Loucy (cell line): Measurements from ENCODE around the gene GPI.

Source experiments
- H2AFZ ChIP-seq: fragments of 200-600 bp; sonication (generic); 2 replicates; pipeline ENCODE4 v1.6.0; 2016; ENCODE audit warnings: antibody characterized with exemption, mild to moderate bottlenecking, low read length, moderate library complexity
- H3F3A ChIP-seq: fragments of 200-600 bp; 2 replicates; pipeline ENCODE4 v1.6.0; 2016; ENCODE audit warnings: antibody characterized with exemption, low read depth, mild to moderate bottlenecking
- H3K27me3 ChIP-seq: fragments of 200-600 bp; sonication (generic); 2 replicates; pipeline ENCODE4 v1.6.1; 2014; ENCODE audit warnings: low read length, mild to moderate bottlenecking; ENCODE audit not compliant: insufficient read depth, poor library complexity, severe bottlenecking
- H3K36me3 ChIP-seq: fragments of 200-600 bp; sonication (generic); 2 replicates; pipeline ENCODE4 v1.6.1; 2016; ENCODE audit warnings: low read length; ENCODE audit not compliant: insufficient read depth
- H3K4me1 ChIP-seq: fragments of 200-600 bp; sonication (generic); 2 replicates; pipeline ENCODE4 v1.5.1; 2014; ENCODE audit warnings: low read length, mild to moderate bottlenecking; ENCODE audit not compliant: insufficient read depth, poor library complexity, severe bottlenecking
- H3K4me2 ChIP-seq: fragments of 200-600 bp; sonication (generic); 2 replicates; pipeline ENCODE4 v1.6.0; 2014; ENCODE audit warnings: antibody characterized with exemption, low read length, low read depth, mild to moderate bottlenecking; ENCODE audit not compliant: poor library complexity, severe bottlenecking
- H3K4me3 ChIP-seq: fragments of 200-600 bp; sonication (generic); 2 replicates; pipeline ENCODE4 v1.5.1; 2014; ENCODE audit warnings: low read length, mild to moderate bottlenecking, mixed read lengths; ENCODE audit not compliant: poor library complexity, severe bottlenecking
- H3K79me2 ChIP-seq: fragments of 200-600 bp; sonication (generic); 2 replicates; pipeline ENCODE4 v1.6.1; 2014; ENCODE audit warnings: low read length; ENCODE audit not compliant: insufficient read depth
- H3K9ac ChIP-seq: fragments of 200-600 bp; sonication (generic); 2 replicates; pipeline ENCODE4 v1.6.0; 2014; ENCODE audit warnings: mild to moderate bottlenecking, low read depth, low read length, moderate library complexity; ENCODE audit not compliant: poor library complexity, severe bottlenecking
- H3K9me2 ChIP-seq: fragments of 200-600 bp; sonication (generic); replicated peaks from 2 replicates; pipeline ENCODE4 v1.6.1; 2016; ENCODE audit warnings: low read depth, low read length, mixed read lengths
- H3K9me3 ChIP-seq: fragments of 200-600 bp; sonication (generic); 2 replicates; pipeline ENCODE4 v1.6.1; 2014; ENCODE audit warnings: mild to moderate bottlenecking, antibody characterized with exemption, low read length, low read depth; ENCODE audit not compliant: insufficient read depth
- H4K20me1 ChIP-seq: fragments of 200-600 bp; sonication (generic); 2 replicates; pipeline ENCODE4 v1.6.0; 2014; ENCODE audit warnings: antibody characterized with exemption, low read length, mild to moderate bottlenecking; ENCODE audit not compliant: insufficient read depth, poor library complexity, severe bottlenecking
- EZH2phosphoT487 ChIP-seq: fragments of 200-600 bp; IDR thresholded peaks from 2 replicates; pipeline ENCODE4 v1.6.1; 2018; ENCODE audit warnings: antibody characterized with exemption, mild to moderate bottlenecking, moderate library complexity, borderline replicate concordance
- TF ChIP-seq, protein P1 (sequence below): fragments of 200-600 bp; sonication (generic); conservative IDR thresholded peaks from 2 replicates; pipeline ENCODE4 v1.5.1; 2014; ENCODE audit warnings: mild to moderate bottlenecking, antibody characterized with exemption, low read length

Gene GPI

GRCh38 chr19:34350161-34350561 lies 14.8 kb upstream of the GPI start:
- Histone ChIP-seq H2AFZ (peak overlapping the region; percentile 29; the same call in 1 of the 2 replicates), H3K9ac (peak overlapping the region; percentile 7), H3K79me2 (no peaks in the 10 kb centered on the region), H3K9me3 (no peaks in the 10 kb centered on the region), H3K27me3 (no peaks in the 10 kb centered on the region), H4K20me1 (no peaks in the 10 kb centered on the region), H3K36me3 (no peaks in the 10 kb centered on the region), H3K4me2 (peak overlapping the region; percentile 54), H3K4me3 (no peak overlapping the region), H3K9me2 (no peaks in the 10 kb centered on the region), H3F3A (no peaks in the 10 kb centered on the region), H3K4me1 (peaks cover 22% of the 10 kb centered on the region)
- TF ChIP-seq, protein P1, sequence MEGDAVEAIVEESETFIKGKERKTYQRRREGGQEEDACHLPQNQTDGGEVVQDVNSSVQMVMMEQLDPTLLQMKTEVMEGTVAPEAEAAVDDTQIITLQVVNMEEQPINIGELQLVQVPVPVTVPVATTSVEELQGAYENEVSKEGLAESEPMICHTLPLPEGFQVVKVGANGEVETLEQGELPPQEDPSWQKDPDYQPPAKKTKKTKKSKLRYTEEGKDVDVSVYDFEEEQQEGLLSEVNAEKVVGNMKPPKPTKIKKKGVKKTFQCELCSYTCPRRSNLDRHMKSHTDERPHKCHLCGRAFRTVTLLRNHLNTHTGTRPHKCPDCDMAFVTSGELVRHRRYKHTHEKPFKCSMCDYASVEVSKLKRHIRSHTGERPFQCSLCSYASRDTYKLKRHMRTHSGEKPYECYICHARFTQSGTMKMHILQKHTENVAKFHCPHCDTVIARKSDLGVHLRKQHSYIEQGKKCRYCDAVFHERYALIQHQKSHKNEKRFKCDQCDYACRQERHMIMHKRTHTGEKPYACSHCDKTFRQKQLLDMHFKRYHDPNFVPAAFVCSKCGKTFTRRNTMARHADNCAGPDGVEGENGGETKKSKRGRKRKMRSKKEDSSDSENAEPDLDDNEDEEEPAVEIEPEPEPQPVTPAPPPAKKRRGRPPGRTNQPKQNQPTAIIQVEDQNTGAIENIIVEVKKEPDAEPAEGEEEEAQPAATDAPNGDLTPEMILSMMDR: no peak

DNA sequence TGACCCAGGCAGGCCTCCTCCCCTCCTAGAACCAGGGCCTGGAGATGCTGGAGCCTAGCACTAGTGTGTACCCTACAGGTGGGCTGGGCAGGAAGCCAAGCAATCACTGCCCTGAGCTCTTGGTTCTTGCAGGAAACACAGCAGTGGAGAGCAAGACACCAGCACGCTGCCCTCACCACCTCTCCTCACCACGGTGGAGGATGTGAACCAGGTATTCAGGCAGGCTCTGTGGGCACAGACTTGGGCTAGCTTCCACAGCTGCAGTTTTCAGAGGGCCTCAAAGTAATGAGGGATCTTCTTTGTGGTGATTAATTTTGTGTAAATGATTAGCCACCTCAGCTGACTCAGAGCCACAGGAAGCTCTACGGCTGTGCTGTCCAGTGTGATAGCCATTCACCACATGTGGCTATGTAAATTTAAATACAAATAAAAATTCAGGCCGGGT lies 13.6 kb upstream of the GPI start:
- H3K9ac ChIP-seq: no peak overlapping the region
- TF ChIP-seq, protein P1: no peak
- TF ChIP-seq EZH2phosphoT487: no peak
- no peaks in the 10 kb centered on the region for H3F3A ChIP-seq
- H3K9me3 ChIP-seq: no peaks in the 10 kb centered on the region
- no peak overlapping the region for H3K4me3 ChIP-seq
- H3K4me1 ChIP-seq: peaks cover 22% of the 10 kb centered on the region
- peak overlapping the region; percentile 15 for H3K4me2 ChIP-seq
- H3K36me3 ChIP-seq: no peaks in the 10 kb centered on the region
- no peak overlapping the region for H2AFZ ChIP-seq
- no peaks in the 10 kb centered on the region for H3K9me2 ChIP-seq
- no peaks in the 10 kb centered on the region for H3K79me2 ChIP-seq
- H3K27me3 ChIP-seq: no peaks in the 10 kb centered on the region
- H4K20me1 ChIP-seq: no peaks in the 10 kb centered on the region

- H3K36me3 ChIP-seq: no peaks in the 10 kb centered on the region
- no peaks in the 10 kb centered on the region for H3K9me2 ChIP-seq
- H3K4me2 ChIP-seq: no peak overlapping the region
- peaks cover 35% of the 10 kb centered on the region for H3K4me1 ChIP-seq
- H4K20me1 ChIP-seq: no peaks in the 10 kb centered on the region
- 0 out of 2 replicates have a peak, but pooled peaks cover 4% of the 10 kb centered on the region for H3K79me2 ChIP-seq
- TF ChIP-seq EZH2phosphoT487: no peak
- TF ChIP-seq, protein P1: no peak
- no peak overlapping the region for H2AFZ ChIP-seq
- no peaks in the 10 kb centered on the region for H3K9me3 ChIP-seq
- no peak overlapping the region for H3K9ac ChIP-seq
- no peaks in the 10 kb centered on the region for H3F3A ChIP-seq
- no peak overlapping the region for H3K4me3 ChIP-seq
- H3K27me3 ChIP-seq: no peaks in the 10 kb centered on the region
These were observed 11.4 kb upstream of the GPI start for GRCh38 chr19:34353546-34353945.
